Right ventricle myocardium inferior (tissue), 1 donor: ENCODE data around the gene CCNC. TPM values are rescaled to one million over a fixed set of nuclear protein-coding genes. Genes with fewer than 3 reads are reported as not detected.

ENCODE experiments used
- ATAC-seq: fragments of 200-7000 bp; cut with Tn5 transposase; one replicate; pipeline ENCODE4 v1.9.1; 2020; ENCODE audit warnings: mild to moderate bottlenecking, moderate library complexity
- DNase-seq: peaks from one replicate; pipeline ENCODE4 v3.0.0; 2021; ENCODE audit errors: missing footprints
- intact Hi-C: fragments of 100-400 bp; cut with DNase I; formaldehyde crosslinking; loops from one replicate; pipeline ENCODE4 v1.11.0; 2022
- total RNA-seq: library from RNA; stranded (reverse); fragmentation: NEBNext Ultra II Directional; extraction: Animal tissue kit (Norgen Biotek cat#: 25700); gene quantifications from one replicate; pipeline ENCODE4 v1.2.1, GENCODE V29; 2021
- donor health status: DM: no; HTN: yes; CAD: no; lungs with severe emphysema.

The CCNC gene
- total RNA-seq, 1 donor from 2014 or later: 18.7 TPM

DNA sequence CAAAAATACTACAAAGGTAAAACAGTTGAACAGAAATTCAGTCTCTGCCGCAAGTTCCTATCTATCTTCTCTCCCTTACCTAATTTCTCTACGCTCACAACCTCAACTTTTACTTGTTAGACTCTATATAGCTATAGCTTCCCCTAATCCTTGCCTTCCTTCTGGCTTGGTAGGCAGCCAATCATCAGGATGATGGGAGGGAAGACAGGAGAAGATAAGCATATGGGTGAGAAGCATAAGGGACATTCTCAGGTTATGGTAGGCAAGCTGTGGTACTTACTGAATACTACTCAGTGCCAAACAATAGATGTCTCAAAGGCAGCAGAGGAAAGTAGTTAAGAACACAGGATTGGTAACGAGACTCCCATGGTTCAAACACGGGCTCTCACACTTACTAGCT is 7.8 kb downstream of the CCNC start:
- ATAC-seq (no peak), DNase-seq (no peak)
- intact Hi-C loops: no loop called here

- intact Hi-C loops: no loop called here
- no peak for ATAC-seq
- DNase-seq: no peak
These were observed 9.4 kb downstream of the CCNC start for GRCh38 chr6:99559057-99559456.

GRCh38 chr6:99553888-99554287 is 14.6 kb downstream of the CCNC start:
- DNase-seq (no peak), ATAC-seq (no peak)
- intact Hi-C loops: no loop called here

DNA sequence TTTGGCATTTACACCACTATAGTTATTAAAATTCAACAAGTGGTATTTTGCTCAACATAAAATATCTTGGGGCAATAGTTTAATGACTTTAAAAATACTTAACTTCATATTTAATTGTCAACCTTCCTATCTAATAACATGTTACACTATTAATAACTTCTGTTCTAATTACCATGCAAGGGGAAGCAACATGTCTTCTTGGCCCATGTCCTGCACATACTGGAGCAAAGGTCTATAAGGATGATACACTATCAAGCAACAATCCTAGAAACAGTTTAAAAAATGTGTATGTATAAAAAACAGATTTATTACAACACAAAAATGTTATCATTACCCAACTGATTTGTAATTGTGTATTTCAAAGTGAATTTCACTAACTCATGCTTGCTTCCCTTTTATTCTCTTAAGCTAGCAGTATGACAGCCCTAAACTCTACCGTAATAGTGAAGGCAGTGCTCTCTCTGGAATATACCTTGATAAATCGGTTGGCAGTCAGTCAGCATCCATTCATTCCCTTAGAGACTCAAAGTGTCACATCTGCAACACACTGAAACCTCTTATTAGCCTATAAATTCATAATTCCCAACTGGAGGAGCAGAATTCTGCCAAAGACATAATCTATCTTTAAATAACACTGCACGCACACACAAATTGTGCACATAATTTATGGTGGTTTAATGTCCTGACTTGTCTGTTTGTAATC is 18.3 kb downstream of the CCNC start:
- no peak for DNase-seq
- intact Hi-C loops: no loop called here
- ATAC-seq: no peak

DNA sequence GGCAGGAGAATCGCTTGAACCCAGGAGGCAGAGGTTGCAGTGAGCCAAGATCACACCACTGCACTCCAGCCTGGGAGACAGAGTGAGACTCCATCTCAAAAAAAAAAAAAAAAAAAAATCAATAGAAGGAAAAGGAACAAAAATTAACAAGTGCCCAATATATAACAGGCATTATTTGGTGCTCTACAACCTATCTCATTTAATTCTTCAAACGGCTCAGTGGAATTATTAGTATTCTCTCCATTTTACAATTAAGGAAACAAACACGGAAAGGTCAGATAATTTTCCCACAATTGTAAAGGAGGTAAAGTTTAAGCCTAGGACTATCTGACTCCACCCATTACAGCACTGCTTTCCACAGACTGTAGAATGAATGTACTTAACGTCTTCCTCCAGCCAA is 19.8 kb downstream of the CCNC start:
- ATAC-seq (no peak), DNase-seq (no peak)
- intact Hi-C loops: loop anchor here (10.0 kb wide), 1 partner anchor 154 kb away; the partner anchor contains the start of gene COQ3

GRCh38 chr6:99547526-99547925 is 20.9 kb downstream of the CCNC start:
- no peak for ATAC-seq
- intact Hi-C loops: loop anchor here (10.0 kb wide), 1 partner anchor 153 kb away; the partner anchor contains the start of gene COQ3
- no peak for DNase-seq

DNA sequence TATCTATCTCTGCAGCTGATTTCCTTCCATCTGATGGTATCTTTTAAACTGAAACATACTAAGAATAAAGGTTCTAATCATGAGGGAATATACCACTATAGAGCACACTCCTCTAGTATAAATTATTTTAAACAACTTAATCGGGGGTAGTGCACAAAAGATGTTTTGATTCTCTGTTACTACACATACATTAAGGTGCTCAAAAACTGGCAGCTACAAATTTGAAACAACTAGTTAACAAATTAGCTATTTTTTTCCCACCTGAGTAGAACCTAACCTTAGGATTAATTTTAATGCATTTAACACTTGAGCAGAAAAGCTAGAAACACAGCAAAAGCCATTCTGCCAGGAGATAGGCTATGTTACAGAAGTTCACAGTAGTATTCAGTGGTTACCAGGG is 23.0 kb downstream of the CCNC start:
- intact Hi-C loops: loop anchor here (10.0 kb wide), 1 partner anchor 151 kb away; the partner anchor contains the start of gene COQ3
- no peak for ATAC-seq
- DNase-seq: no peak

DNA sequence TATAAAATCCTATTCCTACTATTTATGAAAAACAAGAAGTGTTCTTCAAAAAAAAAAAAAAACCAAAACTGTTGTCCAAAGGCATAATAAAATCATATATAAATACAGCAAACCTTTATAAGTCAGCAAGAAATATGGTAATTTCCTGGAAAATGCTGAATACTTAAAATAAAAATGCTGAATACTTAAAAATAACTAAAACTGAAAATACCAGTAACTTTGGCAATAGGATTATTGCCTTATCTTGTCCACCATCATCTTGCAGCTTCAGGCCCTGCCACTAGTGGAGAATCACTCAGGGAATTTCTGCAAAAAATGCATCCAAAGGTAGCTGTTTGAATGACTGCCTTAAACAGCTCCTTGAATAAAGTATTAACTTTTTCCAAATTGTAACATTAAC is 24.5 kb downstream of the CCNC start:
- DNase-seq (no peak), ATAC-seq (no peak)
- intact Hi-C loops: loop anchor here (10.0 kb wide), 1 partner anchor 149 kb away; the partner anchor contains the start of gene COQ3

DNA sequence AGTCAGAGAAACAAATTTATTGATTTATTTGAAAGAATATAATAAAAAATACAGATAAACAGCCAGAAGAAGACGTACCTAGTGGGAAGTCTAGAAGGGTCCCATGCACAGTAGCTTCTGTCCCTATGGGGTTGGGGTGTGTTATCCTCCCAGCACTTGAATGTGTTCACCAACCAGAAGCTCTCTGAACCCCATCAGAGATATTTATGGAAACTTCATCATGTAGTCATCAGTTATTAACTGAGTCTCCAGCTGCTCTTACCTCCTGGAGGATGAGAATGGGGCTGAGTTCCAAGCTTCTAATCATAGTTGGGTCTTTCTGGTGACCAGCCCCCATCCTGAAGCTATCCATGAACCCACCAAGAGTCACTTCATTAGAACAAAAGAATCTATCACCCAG is 37.8 kb downstream of the CCNC start:
- DNase-seq: no peak
- ATAC-seq: no peak
- intact Hi-C loops: no loop called here

GRCh38 chr6:99522531-99522930 is 45.9 kb downstream of the CCNC start:
- intact Hi-C loops: no loop called here
- ATAC-seq (no peak), DNase-seq (no peak)

DNA sequence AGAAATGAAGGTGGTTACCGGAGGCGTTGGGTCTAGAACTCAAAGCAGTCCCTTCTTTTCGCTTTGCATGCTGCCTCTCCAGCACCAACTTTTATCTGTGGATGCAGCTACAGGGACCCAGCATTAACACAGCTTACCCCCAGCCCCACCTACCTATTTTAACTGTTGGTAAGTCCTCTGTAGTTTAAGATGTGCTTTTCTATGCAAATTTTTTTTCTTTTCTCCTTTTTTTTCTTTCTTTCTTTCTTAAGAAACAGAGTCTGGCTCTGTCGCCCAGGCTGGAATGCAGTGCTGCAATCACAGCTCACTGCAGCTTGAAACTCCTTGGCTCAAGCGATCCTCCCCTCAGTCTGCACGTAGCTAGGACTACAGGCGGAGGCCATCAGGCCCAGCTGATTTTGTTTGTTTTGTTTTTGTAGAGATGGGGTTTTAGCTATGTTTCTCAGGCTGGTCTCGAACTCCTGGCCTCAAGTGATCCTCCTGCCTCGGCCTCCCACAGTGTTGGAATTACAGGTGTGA is 46.8 kb downstream of the CCNC start:
- DNase-seq (peak; percentile 45), ATAC-seq (peak; percentile 55)
- intact Hi-C loops: no loop called here

- ATAC-seq (peak; percentile 98), DNase-seq (peak; percentile 95)
- intact Hi-C loops: no loop called here
These were observed 47.4 kb downstream of the CCNC start for GRCh38 chr6:99520855-99521632.

GRCh38 chr6:99519446-99519845 is 49.0 kb downstream of the CCNC start:
- no peak for DNase-seq
- intact Hi-C loops: loop anchor here (5.0 kb wide), 1 partner anchor 92 kb away; the partner anchor contains the start of gene PNISR
- no peak for ATAC-seq

- intact Hi-C loops: no loop called here
These were observed 54.4 kb downstream of the CCNC start for GRCh38 chr6:99514089-99514488.

DNA sequence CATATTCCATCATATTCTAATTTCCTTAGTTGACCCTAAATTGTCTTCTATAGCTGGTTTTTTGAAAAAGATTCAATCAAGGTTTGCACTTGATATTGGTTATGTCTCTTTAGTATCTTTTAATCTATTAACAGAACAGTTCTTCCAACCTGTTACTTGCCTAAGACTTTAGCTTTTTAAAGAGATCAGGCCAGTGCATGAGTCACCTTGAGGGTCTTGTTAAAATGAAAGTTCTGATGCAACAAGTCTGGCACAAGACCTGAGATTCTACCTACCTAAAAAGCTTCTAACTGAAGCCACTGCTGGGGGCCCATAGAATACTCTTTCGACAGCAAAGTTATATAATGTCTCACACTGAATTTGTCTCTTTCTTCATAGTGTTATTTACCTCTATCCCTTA is 56.4 kb downstream of the CCNC start:
- DNase-seq (no peak), ATAC-seq (no peak)
- intact Hi-C loops: no loop called here

More at GRCh38 chr6:99514089-99514488, 54.4 kb downstream of the CCNC start:
- no peak for DNase-seq
- no peak for ATAC-seq

DNA sequence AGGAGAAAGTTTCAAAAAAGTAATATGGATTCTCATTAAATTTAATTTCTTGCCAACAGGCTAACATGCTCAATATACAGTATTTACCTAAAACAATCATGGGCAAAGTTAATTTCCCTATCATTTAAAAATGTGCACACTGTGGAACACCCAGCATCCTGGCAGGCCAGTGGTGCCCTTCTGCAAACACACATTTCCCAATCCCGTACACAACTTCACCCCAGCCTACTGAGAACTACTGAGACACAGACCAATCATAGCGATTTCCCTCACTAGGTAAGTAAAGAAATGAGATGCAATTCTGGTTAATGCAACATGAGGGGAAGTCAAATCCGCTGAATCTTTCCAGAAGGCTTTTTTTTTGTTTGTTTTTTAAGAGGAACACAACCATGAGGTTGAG is 60.8 kb downstream of the CCNC start:
- ATAC-seq: no peak
- DNase-seq: no peak
- intact Hi-C loops: no loop called here

DNA sequence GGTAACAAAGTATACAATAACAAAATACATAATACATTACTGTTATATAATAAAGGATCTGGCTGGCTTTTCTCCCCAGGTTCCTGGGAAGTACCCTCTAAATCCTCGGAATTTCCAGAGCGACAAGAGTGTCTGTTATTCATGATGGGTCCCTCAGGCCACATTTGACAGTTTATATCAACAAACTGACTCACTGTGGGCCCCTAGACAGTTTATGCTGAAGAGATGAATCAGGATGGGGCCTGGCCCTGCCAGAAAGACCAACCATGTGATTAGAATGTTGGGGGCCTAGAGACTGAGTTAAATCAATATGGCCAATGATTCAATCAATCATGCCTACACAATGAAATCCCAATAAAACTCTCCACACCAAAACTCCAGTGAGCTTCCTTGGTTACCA is 66.7 kb downstream of the CCNC start:
- DNase-seq (no peak), ATAC-seq (no peak)
- intact Hi-C loops: no loop called here

GRCh38 chr6:99498421-99498820 is 70.0 kb downstream of the CCNC start:
- DNase-seq: no peak
- ATAC-seq: no peak
- intact Hi-C loops: no loop called here

DNA sequence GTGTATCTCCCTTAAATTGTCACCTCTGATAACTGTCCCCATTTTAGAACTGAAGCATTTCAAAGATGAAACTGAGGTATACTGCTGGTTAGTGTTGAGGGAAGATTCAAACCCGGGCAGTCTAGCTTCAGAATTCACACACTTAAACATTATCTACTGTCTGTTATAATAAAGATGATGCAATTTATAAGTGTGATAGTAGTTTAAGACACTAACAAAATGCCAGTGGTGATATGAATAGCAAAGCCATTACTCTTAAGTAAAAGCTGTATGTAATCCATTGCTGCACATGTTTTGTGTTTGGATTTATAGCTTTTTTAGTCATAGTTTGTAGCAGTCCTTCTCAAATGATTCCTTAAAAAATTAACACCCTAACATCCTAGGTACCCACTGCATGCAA is 73.0 kb downstream of the CCNC start:
- no peak for ATAC-seq
- no peak for DNase-seq
- intact Hi-C loops: no loop called here
